Erythroblast (primary cell): ENCODE results near the gene PTGES3.
"Not testable (repeated sequence)": the region's sequence is repeated elsewhere in the genome, so short reads cannot be mapped to it uniquely, and the experiment has no call there.

Experiments
- DNase-seq, 2 experiments: peaks; one replicate each; lab custom pipeline; 2025; lab: John Stamatoyannopoulos, UW
- GATA1 ChIP-seq: IDR thresholded peaks from 2 replicates; pipeline ENCODE4 v1.6.1; 2011; ENCODE audit warnings: low read depth, mild to moderate bottlenecking, control low read depth, low read length, moderate library complexity
- POLR2A ChIP-seq: IDR thresholded peaks from 2 replicates; pipeline ENCODE4 v1.6.1; 2011; ENCODE audit warnings: mild to moderate bottlenecking, low read length

PTGES3 gene

GRCh38 chr12:56718636-56719035, 30.6 kb upstream of the PTGES3 start:
- TF ChIP-seq GATA1 (no peak), POLR2A (no peak)

GRCh38 chr12:56718149-56718548, 30.1 kb upstream of the PTGES3 start:
- no peak for DNase-seq
- TF ChIP-seq POLR2A (no peak), GATA1 (no peak)

More at GRCh38 chr12:56718636-56719035, 30.6 kb upstream of the PTGES3 start:
- no peak for DNase-seq

- DNase-seq, result peak in 1 of 2 experiments; percentile 19
- TF ChIP-seq POLR2A (no peak), GATA1 (no peak)
These were observed 29.1 kb upstream of the PTGES3 start for GRCh38 chr12:56716933-56717880.

GRCh38 chr12:56716458-56716857, 28.4 kb upstream of the PTGES3 start:
- TF ChIP-seq POLR2A, result no peak
- no peak for TF ChIP-seq GATA1

GRCh38 chr12:56715798-56716197, 27.7 kb upstream of the PTGES3 start:
- TF ChIP-seq POLR2A, result no peak
- no peak for TF ChIP-seq GATA1
- DNase-seq, result no peak

More at GRCh38 chr12:56716458-56716857, 28.4 kb upstream of the PTGES3 start:
- no peak for DNase-seq

GRCh38 chr12:56714431-56714929, 26.4 kb upstream of the PTGES3 start:
- DNase-seq, result no peak
- no peak for TF ChIP-seq POLR2A
- TF ChIP-seq GATA1, result no peak

- no peak for DNase-seq
- TF ChIP-seq GATA1, result no peak
- no peak for TF ChIP-seq POLR2A
These were observed 25.3 kb upstream of the PTGES3 start for GRCh38 chr12:56713345-56713744.

- TF ChIP-seq GATA1 (no peak), POLR2A (no peak)
- DNase-seq, result no peak
These were observed 21.8 kb upstream of the PTGES3 start for GRCh38 chr12:56709759-56710376.

GRCh38 chr12:56704522-56704921, 16.4 kb upstream of the PTGES3 start:
- not testable (repeated sequence) for DNase-seq

- DNase-seq, result peak; percentile 25 to 36
- TF ChIP-seq GATA1, result no peak
- TF ChIP-seq POLR2A, result no peak
These were observed 11.1 kb upstream of the PTGES3 start for GRCh38 chr12:56699020-56699661.

- peak; percentile 31 to 54 for DNase-seq
- no peak for TF ChIP-seq GATA1
- no peak for TF ChIP-seq POLR2A
These were observed 7.4 kb upstream of the PTGES3 start for GRCh38 chr12:56695327-56696101.

- no peak for DNase-seq
- TF ChIP-seq GATA1 (no peak), POLR2A (no peak)
These were observed 6.1 kb upstream of the PTGES3 start for GRCh38 chr12:56694161-56694560.

- TF ChIP-seq POLR2A, result no peak
- no peak for DNase-seq
These were observed 694 bp upstream of the PTGES3 start for GRCh38 chr12:56688846-56689109.
